GM19397 (cell line): Measurements from ENCODE around the gene ASB15.
"Not testable (repeated sequence)": the region's sequence is repeated elsewhere in the genome, so short reads cannot be mapped to it uniquely, and the experiment has no call there.

Experiments
- ATAC-seq: cut with Tn5 transposase; IDR thresholded peaks from one replicate; pipeline ENCODE4 v1.9.1; 2021; ENCODE audit warnings: mild to moderate bottlenecking, moderate library complexity; ENCODE audit not compliant: unreplicated experiment

ASB15 gene

DNA sequence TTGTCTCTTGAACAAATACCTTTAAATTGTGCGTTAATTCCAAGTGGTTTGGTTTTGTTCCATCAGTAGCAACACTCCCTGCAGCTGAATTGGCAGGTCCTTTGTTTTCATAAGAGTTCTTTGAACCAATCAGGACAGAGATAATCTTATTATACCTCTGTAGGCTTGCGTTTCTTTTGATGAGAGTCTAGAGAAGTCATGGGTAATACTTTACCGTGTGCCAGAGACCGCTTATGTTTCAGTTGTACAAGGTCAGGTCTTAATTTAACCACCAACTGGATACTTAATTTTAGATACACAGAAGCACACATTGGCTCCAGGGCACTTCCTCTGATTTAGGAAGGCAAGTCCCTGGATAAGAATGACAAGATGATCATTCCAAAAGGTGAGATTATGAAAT, at the start of gene ASB15:
Gene ASB15 (plus strand): TSS at position 292 of the 400 bp plus-strand sequence. CDS start 12,682 bp downstream, outside the sequence.
- ATAC-seq: no peak

DNA sequence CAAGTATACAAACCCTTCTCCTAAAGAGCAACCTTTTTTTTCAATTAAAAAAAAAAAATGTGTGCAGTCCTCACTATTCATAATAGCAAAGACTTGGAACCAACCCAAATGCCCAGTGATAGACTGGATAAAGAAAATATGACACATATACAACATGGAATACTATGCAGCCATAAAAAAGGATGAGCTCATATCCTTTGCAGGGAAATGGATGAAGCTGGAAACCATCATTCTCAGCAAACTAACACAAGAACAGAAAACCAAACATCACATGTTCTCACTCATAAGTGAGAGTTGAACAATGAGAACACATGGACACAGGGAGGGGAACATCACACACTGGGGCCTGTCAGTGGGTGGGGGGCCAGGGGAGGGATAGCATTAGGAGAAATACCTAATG, 49.5 kb upstream of the ASB15 start:
- not testable (repeated sequence) for ATAC-seq

DNA sequence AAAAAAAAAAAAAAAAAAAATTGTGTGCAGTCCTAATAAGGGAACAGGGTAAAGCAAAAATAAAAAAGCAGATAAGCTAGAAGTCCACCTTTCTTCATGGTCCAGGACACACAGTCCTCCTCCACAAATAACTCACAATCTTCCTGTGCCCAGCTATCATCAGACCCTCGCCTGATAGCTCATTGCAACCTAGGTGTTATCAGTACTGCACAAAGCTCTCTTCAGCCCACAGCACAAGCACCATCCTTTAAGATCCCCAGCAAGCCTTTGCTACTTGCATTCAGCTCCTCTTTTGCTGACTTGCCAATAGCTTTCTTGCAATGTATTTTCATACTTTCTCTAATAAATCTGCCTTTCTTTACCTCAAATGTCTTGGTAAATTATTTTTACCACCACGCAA, 49.0 kb upstream of the ASB15 start:
- ATAC-seq: no peak

DNA sequence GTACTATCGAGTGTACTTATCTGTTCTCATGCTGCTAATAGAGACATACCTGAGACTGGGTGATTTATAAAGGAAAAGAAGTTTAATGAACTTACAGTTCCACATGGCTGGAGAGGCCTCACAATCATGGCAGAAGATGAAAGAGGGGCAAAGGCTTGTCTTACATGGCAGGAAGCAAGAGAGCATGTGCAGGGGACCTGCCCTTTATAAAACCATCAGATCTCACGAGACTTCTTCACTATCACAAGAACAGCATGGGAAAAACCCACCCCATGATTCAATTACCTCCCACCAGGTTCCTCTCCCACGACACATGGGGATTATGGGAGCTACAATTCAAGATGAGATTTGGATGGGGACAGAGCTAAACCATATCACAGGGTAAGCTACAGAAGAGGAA, 48.5 kb upstream of the ASB15 start:
- no peak for ATAC-seq

DNA sequence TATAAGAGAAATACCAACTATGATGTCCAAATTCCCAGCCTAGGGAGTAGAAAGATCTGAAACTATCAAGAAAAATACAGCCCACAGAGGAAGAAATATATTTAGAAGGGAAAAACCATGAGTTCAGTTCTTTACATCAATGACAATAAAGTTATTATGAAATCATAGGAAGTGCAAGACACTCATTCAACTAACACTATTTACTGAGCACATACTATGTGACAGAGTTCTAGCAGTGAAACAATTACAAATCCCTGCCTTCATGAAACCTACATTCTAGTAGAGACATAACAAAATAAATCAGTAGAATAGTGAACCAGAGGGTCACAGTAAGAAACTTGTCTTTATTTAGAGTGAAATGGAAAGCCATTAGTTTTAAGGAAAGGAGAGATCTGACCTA, 46.1 kb upstream of the ASB15 start:
- no peak for ATAC-seq

DNA sequence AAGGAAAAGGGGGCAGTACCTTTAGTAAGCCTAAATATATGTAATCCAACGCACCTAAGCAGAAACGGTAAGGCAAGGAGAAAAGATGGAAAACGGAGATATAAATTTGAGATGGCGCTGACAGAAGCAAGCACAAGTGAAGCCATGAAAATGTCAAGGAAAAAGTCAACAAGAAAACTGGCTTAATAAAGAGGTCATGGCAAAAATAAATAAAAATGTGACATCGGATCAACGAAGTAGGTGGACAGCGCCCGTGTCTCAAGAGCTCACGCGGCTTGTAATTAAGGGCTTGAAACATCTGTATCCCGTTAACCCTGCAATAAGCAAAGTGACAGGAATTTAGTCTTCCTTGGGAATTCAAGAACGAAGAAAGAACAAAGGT, 44.6 kb upstream of the ASB15 start:
- no peak for ATAC-seq

DNA sequence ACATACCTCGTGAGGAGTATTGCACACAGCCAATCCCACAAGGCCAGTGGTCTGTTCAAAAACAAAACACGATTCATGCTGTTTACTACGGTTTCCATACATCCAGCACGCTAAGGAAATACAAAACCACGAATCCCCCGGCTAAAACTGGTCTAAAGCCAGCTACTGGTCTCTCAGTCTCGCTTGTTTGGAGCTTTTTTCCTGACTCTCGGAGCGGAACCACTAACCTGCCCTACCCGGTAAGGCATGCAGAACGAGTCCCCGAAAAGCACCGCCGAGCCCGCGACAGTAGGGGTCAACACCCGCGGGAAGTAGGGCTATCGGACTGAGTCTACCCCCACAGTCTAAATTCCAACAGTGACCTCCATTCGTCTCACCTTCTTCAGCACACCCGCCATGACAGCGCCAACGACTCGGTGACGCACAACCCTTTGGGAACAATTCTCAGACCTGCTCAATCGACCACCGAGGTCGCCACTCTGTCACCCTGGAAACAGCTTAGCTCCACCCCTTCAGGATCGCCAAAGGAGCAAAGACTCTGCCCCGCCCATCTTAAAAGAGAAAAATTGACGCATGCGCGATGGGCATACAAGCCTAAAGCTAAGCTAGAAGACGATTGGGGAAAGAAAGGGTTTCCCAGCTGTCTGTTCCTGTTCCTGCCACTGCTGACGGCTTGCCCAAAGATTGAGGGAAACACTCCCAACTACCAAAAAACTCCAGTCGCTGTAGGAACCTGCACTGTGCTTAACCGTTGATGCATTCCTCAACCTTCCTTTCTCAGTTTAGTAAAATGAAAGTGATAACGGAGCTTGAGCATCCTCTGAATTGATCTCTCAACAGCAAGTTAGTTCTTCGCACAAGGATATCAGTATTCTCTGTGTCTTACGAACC, 44.0 kb upstream of the ASB15 start, which contains the start of gene NDUFA5:
Gene NDUFA5 (minus strand): TSS at position 421 of the 891 bp plus-strand sequence. CDS start 23 bp downstream, at position 398.
- peak; percentile 98 for ATAC-seq

DNA sequence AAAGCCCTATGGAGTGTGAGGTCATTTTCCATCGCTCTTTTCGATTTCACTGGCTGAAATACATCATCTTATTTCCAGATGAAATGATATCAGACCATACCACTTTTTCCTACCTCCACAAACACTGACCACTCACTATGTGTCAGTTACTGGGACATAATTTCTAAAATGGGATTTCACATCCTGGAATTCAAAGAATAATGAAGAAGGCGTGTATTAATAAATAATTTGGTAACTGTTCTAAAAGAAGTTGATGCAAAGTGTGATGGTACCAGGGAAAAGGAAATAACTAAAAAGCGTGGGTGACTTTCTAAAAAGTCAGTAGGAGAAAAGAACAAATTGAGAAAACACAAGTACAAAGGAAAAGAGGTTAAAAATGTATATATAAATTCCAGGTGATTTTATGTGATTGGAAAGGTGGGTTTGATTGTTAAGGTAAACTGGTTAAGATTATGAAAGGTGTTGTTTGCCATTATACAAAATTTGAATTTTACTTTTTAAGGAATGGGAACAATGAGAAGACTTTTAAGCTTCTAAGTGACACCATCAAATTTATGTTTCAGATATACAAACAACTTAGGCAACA, 43.2 kb upstream of the ASB15 start:
- no peak for ATAC-seq

DNA sequence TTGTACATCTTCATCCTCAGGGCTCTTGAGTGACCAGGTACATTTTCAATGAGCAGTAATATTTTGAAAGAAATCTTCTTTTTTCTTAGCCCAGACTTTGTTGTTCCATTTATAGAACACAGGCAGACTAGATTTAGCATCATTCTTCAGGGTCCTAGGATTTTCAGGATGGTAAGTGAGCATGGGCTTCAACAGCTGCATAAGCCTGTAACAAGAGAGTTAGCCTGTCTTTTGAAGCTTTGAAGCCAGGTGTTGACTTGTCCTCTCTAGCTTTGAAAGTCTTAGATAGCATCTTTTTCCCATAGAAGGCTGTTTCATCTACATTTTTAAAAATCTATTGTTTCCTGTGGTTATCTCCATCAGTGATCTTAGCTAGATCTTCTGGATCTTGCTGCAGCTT, 39.5 kb upstream of the ASB15 start:
- ATAC-seq: no peak

DNA sequence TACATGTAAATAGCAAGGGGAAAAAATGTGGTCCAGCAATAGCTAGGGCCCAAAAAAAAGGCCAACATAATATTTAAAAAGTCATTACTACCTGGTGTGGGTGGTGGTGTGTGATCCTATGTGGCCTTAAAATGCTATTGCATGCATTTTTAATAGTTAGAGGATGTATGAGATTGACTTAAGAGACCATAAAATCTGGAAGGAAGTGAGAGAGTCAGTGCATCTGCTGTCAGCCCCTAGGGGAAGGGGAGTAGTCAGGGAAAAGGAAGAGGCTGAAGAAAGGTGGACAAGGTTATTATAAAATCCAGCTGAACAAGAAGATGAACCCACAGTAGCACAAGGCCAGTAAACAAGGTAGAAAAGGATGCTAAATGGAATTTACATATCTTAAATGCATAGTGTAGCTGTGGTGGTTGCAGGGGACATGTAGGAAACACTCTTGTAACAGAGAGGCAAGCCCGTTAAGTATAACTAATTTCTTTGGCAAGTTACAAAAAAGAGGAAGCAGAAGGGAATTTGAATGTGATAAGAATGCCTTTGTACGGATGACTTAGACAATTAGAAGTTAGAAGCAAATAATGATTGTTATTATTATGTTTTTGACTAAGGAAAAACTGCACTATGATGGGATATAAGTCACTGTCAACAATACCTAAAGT, 32.1 kb upstream of the ASB15 start:
- ATAC-seq: no peak

DNA sequence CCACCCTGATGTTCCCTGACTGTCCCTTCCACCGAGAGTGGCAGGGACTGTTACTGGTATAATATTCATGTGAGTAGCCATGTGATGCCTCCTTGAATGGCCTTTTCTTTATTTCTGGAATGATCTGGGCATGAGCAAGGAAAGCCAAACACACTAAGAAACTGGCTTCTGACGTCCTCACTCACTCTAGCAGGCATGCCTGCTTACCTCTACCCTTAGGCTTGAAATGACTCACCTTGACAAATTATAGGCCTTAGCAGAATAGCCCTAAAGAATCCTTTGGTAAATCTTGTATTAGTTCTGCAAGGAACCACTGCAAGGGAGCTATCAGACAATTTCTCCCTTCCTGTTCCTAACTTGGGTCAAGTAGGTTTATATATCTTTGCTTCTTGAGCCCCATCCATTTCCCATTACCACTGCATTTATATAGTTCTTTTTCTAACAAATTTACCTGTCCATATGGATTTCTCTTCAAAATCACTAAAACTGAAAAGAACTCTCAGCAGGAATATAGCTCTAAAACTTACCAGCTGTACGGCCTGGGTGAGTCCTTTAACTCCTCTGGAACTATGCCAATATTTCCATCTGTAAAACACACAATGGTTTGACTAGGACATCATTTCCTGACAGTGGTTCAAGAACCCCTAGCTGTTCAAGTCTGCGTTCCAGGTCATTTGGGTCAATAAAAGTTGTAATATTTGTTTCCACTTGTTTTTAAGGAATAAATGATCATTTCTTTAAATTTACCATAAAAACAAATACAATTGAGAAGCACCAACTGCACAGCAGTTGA, 31.0 kb upstream of the ASB15 start:
- no peak for ATAC-seq

DNA sequence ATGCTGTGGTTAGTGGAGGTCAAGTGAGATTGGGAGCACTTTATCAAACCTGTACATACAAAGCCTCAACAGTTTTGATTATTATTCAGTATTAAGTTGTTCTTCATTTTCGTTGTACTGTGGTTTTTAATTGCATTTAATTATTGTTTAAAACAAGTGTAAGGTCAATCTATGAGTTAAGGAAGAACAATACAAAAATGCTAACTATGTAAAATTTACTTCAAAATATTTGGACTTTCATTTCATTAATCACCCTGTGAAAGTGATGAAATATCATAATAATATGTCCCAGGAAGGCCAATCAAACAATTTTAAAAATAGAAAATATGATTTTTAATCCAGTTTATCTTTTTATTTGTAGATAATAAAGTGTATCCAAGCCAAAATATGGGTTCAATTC, 30.4 kb upstream of the ASB15 start:
- ATAC-seq: no peak

DNA sequence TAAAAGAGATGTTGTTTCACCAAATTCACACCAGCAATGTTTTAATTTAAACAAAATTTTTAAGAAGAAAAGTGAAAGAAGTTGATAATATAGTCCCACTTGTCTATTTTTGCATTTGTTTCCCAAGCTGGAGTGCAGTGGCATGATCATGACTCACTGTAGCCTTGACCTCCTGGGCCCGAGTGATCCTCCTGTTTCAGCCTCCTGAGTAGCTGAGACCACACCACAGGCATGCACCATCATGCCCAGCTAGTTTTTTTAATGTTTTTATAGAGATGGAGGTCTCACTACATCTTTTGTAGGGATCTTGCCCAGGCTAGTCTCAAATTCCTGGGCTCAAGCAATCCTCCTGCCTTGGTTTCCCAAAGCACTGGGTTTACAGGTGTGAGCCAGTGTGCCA, 29.9 kb upstream of the ASB15 start:
- ATAC-seq: no peak

DNA sequence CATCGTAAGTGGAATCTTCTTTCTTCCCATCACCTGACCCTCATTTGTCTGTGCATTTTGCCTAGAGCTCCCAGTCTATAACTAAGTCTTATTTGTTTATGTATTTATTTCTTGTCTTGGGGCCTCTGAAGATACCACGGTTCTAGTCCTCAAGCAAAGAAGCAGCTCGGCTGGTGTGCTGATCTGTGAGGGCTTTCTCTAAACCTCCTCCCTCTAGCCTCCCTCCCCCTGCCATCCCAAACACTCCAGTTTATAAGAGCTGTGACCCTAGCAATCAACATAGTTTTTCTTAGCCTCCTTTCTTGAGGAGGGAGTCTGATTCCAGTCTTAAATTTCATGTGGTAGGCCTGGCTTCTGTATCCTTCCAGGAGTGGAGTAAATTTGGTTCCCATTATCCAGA, 28.3 kb upstream of the ASB15 start:
- ATAC-seq: no peak

DNA sequence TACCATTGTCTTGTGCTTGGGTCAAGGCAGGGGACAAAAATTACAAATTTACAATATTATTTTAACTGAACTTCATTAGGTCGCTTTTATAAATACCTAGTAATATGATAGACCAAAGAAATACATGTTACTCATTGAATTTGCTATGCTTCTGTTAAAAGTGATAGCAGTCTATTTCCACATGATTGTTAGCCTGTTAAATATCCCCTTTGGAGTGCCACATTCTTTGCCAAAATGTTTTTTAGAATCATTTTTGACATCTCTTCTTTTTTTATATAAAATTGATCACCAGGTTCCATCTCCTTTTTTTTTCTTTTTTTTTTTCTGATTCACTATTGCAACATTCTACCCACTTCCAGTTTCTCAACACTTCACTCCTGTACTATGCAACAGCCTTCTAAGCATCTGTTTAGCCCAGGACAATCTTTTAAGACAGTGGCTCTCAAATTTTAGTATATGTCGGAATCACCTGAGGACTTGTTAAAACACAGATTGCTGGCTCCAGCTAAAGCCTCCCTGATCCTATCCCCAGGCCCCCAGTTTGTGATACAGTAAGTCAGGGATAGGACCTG, 27.6 kb upstream of the ASB15 start:
- ATAC-seq: no peak

DNA sequence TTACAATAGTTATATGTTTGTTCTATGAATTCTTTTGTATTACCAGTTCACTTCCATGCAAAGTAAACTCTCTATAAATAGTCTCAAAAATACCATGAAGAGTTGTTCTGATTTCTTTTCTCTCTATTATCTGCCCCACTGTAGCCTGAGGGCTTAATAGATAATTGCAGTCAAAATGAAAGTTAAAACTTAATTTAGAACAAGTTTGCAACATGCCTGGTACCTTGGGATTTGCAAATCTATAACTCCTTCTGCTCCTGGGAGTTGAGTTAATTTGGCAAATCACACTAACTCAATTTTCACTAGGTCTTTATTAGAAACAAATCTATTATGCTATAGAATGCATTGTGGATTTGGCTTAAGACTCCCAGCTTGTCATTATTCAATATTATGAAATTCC, 22.2 kb upstream of the ASB15 start:
- ATAC-seq: no peak

DNA sequence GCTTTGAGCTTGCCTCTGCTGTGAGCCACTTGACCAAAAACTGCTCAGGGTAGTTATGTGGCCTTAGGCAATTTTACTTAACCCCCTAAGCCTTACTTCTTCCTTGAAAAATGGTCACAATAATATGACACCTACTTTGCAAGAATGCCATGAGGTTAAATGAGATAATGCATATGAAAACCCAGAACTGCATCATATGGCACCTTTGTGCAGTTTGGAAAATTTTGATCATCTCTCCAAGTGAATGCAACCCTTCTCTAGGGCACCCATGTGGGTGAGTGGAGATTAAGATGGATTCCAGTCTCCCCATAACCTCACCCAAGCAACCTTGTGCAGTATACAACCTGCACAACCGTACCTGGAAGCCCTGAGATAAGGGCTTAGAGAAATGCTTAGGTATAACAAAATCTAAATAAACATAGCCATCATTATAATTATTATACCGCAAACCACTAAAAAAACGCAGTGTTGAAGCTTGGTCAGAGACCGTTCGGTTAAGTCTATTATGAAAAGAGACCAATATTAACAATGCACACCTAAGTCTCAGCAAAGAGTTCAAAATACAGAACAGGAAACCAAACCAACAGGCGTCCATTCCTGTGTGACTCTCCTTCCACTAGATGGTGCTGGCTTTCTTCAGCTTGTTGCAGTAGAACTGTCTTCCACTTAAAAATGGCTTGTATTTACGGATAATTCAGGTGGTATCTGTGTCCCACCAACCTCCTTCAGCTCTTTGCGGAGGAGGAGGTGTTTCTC, 21.0 kb upstream of the ASB15 start:
- ATAC-seq: peak; percentile 69

DNA sequence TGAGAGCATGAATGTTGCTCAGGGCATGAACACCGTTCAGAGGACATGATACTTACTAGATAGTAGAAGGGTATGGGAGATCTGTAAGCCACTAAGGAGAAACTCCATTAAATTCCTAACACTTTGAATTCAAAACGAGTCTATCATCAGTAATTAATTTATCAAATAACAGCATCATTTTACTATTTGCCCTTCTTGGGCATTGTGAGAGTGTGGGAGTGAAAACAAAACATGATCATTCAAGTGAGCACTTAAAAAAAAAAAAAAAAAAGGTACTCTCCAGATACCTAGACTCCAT, 20.5 kb upstream of the ASB15 start:
- ATAC-seq: no peak

DNA sequence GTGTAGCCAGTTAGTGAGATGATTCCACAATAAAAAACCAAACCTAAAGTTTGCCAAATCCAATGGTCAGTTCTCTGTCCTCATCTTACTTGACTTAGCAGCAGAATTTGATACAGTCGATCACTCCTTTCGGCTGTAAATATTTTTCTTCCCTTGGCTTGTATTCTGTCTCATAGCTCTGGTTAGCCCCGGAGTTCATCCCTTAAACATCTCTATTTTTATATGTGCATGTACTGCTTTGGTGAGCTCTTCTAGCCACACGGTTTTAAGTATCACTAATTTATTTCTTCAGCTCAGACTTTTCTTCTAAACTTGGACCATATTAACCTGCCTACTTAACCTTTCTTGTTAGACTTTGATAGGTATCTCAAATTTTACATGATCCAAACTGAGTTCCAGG, 17.8 kb upstream of the ASB15 start:
- ATAC-seq: no peak

DNA sequence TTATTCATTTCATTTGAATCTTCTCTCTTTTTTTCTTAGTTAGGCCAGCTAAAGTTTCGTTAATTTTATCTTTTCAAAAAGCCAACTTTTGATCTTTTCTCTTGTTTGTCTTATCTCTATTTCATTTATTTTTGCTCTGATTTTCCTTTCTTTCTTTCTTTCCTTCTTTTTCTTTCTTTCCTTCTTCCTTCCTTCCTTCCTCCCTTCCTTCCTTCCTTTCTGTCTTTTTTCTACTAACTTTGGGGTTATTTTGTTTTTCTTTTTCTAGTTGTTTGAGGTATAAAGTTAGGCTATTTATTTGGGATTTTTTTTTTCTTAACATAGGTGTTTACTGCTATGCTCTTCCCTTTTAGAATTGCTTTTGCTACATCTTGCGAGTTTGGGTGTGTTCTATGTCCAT, 13.2 kb upstream of the ASB15 start:
- ATAC-seq: no peak
